Measurements from ENCODE around the gene GRAMD1B.
A peak's percentile ranks its signal among the peaks of the same experiment; 100 is the strongest.

DNA sequence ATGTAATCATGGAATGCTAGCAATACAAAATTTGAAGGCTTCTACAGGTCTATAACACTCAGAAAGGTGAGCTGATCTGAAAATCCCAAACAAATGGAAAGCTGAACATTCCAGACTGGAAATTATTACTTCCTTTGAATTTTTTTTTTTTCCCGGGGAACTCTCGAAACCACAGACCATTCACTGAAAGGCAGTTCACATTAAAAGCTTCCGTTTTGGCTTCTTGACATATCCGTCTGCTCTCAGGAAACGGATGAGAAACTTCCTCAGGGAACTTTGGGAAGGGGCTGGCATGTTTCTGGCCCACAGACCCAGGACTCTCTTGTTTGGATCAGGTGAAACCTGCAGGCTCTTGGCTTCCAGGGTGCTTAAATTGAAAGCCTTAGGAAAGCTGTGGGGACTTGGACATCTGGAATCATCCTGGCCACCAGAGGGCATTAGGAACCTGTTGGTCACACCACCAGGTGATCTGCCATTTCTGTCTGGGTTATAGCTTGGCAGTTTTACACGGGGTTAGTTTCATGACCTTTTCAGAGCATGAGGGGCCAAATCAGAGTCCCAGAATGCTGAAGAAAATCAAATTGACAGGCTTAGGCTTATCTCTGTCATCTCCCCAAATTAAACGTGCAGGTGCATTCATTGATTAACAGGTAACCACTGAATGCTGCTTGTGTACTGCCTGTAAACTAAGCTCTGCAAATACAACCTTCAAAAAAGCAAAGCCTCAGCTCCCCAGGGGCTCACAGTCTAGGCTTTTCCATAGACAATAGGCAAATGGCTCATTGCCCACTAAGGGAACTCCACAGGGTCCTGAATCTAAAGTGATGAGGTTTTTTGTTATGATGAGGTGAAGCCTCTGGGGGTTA lies 22.7 kb upstream of the GRAMD1B start:
- TF ChIP-seq POLR2A (IDR thresholded peaks at IDR 0.05), result no peak
- TF ChIP-seq, protein P1, sequence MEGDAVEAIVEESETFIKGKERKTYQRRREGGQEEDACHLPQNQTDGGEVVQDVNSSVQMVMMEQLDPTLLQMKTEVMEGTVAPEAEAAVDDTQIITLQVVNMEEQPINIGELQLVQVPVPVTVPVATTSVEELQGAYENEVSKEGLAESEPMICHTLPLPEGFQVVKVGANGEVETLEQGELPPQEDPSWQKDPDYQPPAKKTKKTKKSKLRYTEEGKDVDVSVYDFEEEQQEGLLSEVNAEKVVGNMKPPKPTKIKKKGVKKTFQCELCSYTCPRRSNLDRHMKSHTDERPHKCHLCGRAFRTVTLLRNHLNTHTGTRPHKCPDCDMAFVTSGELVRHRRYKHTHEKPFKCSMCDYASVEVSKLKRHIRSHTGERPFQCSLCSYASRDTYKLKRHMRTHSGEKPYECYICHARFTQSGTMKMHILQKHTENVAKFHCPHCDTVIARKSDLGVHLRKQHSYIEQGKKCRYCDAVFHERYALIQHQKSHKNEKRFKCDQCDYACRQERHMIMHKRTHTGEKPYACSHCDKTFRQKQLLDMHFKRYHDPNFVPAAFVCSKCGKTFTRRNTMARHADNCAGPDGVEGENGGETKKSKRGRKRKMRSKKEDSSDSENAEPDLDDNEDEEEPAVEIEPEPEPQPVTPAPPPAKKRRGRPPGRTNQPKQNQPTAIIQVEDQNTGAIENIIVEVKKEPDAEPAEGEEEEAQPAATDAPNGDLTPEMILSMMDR (IDR thresholded peaks at IDR 0.05), result peak; percentile 56 to 72 (median 69)
